Esophagus mucosa (tissue), 1 donor: Measurements from ENCODE around the gene SRPK3. TPM values are rescaled to one million over a fixed set of nuclear protein-coding genes. Genes with fewer than 3 reads are reported as not detected.
"Not testable (repeated sequence)": the region's sequence is repeated elsewhere in the genome, so short reads cannot be mapped to it uniquely, and the experiment has no call there.

Experiments used
- ATAC-seq: fragments of 200-7000 bp; cut with Tn5 transposase; one replicate; pipeline ENCODE4 v1.9.1; 2020
- total RNA-seq: library from RNA; stranded (reverse); gene quantifications from one replicate; pipeline ENCODE4 v1.2.4, GENCODE V29; 2023
- donor health status: DM: yes; HTN: yes; CAD: no.

Gene SRPK3
- total RNA-seq, 1 donor from 2014 or later = 0.12 TPM

GRCh38 chrX:153746991-153747390 lies 33.9 kb upstream of the SRPK3 start:
- not testable (repeated sequence) for ATAC-seq

DNA sequence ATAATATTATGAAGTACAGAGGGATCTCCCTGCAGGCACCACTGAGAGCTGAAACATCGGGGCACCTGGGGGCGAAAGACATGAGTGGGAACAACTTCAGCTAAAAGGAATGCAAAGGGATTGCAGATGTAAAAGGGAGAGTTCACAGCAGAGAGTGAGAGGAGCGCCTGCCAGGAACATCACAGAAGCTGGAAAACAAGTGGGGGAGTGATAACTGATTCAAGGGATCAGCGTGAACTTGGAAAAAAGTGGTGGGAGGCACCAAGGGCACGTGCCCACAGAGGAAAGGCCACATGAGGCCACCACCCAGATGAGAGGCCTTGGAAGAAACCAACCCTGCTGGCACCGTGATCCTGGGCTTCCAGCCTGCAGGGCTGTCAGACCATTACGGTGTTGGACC lies 31.8 kb upstream of the SRPK3 start:
- ATAC-seq = not testable (repeated sequence)

DNA sequence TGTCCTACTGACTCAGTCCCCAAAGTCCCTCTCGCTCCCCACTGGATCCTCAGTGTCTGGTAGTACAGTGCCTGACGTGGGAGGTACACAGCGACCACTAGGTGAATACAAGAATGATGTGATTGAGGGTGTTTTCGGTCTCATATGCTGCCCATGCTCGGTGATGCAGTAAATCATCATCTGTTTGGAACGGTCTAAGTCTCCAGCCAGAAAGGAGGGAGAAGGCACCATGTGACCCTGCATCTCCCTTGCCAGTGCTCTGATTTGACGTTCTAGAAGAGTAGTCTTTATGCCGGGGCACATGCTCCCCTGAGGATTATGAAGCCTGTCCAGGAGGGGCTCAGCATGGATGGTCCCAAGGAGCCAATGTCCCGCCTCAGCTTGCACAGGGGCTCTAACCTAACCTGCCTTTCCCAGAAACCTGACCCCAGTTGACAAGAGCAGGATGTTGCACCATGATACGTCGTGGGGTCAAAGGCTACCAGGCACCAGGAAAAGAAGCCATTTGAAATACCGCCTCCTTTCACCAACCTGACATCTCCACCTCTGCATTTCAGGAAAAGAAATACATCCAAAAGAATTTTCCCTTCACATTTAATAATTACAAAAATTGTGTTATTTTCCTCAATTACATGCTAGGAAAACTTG lies 30.6 kb upstream of the SRPK3 start:
- ATAC-seq = no peak

- ATAC-seq = no peak
These were observed 25.7 kb upstream of the SRPK3 start for GRCh38 chrX:153755136-153755535.

DNA sequence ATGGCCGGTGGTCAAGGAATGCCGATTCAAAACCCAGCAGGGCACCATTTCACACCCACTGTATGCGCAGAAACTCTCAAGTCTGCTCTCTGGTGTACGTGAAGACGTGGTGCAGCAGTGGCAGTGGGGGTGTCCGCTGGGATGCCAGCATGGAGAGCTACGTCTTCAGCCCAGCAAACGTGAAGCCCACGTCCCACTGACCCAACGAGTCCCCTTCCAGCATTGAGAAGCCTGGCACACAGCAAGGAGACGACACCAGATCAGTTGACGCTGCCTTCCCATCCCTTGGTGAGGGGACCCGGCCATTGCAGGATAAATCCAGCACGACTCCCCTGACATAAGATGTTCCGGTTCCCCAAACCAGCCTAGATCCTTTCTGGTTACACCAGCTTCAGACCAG lies 19.0 kb upstream of the SRPK3 start:
- no peak for ATAC-seq

- ATAC-seq = no peak
These were observed 18.1 kb upstream of the SRPK3 start for GRCh38 chrX:153762626-153763173.

DNA sequence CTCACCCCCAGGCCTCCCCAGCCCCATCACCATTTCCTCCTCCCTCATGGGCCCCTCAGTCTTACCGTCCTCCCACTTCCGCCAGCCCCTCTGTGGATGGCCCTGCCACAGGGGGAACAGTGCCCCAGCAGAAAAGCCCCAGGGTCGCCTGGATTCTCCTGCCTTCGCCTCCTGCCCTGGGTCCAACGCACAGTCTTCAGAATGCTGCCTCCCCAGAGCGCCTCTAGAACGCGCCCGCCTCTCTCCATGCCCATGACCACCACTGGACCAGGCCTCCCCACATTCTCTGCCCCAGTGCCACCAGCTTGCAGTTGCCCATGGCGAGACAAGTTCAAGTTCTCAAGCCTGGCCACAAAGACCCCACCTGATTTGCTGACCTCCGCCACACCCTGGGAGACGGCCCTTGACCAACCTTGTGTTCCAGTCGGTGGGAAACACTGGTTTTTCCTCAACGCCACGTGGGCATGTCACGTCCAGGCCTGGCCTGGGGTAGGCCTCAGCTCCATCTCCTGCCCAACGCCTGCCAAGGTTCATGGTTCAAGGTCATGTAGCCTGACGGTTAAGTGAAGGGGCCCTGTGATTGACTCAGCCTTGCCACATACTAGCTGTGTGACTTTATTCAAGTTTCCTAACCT lies 17.4 kb upstream of the SRPK3 start:
- ATAC-seq = no peak

DNA sequence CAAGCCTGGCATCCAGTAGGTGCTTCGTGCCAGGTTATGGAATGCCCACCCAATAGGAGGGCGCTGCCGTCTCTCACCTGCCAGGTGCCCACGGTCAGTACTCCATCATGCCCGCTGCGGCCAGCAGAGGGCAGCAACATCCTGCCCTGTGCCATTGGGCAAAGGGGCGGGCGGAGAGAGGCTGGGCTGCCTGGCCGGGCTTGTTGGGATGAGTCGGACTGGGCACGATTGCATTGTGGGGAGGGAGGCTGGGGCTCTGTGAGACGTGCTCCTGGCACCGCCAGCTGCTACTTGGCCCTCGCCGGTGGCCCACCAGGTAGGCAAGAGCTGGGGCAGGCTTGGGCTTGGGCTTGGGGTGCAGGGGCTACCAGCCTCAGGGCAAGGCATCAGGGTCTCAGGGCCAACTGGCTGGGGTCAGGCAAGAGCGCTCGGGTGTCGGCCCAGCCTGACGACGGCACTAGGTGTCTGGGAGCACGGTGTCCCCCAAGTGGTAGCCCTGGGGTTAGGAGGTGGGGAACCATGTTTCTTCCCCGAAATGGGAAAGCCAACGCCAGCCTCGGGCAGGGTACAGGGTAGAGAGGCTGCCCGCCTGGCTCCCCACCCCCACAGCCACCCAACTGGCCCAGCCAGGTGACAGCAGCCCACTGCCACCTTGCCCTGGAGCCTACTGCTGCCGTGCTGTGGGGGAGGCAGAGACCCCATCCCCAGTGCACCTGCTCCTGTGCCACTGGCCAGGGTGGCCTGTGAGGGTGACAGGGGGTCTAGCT lies 16.7 kb upstream of the SRPK3 start, which contains the start of gene PLXNB3:
Gene PLXNB3, plus strand, starts transcription at position 261 of the 767 bp plus-strand sequence. CDS start 1,287 bp downstream, outside the sequence.
- ATAC-seq = peak; percentile 88

- ATAC-seq = no peak
These were observed 16.1 kb upstream of the SRPK3 start for GRCh38 chrX:153764786-153765137.

GRCh38 chrX:153765138-153766079 lies 15.4 kb upstream of the SRPK3 start:
- no peak for ATAC-seq

- ATAC-seq = peak; percentile 26
These were observed 14.6 kb upstream of the SRPK3 start for GRCh38 chrX:153766098-153766817.

DNA sequence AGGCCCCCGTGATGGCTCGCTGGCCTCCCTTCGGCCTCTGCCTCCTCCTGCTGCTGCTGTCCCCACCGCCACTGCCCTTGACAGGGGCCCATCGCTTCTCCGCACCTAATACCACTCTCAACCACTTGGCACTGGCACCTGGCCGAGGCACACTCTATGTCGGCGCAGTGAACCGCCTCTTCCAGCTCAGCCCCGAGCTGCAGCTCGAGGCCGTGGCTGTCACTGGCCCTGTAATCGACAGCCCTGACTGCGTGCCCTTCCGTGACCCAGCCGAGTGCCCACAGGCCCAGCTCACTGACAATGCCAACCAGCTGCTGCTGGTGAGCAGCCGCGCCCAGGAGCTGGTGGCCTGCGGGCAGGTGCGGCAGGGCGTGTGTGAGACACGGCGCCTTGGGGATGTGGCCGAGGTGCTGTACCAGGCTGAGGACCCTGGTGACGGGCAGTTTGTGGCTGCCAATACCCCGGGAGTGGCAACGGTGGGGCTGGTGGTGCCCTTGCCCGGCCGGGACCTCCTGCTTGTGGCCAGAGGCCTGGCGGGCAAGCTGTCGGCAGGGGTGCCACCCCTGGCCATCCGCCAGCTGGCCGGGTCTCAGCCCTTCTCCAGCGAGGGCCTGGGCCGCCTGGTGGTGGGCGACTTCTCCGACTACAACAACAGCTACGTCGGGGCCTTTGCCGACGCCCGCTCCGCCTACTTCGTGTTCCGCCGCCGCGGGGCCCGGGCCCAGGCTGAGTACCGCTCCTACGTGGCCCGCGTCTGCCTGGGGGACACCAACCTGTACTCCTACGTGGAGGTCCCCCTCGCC lies 13.8 kb upstream of the SRPK3 start:
- peak; percentile 3 for ATAC-seq

- no peak for ATAC-seq
These were observed 13.2 kb upstream of the SRPK3 start for GRCh38 chrX:153767674-153768055.

DNA sequence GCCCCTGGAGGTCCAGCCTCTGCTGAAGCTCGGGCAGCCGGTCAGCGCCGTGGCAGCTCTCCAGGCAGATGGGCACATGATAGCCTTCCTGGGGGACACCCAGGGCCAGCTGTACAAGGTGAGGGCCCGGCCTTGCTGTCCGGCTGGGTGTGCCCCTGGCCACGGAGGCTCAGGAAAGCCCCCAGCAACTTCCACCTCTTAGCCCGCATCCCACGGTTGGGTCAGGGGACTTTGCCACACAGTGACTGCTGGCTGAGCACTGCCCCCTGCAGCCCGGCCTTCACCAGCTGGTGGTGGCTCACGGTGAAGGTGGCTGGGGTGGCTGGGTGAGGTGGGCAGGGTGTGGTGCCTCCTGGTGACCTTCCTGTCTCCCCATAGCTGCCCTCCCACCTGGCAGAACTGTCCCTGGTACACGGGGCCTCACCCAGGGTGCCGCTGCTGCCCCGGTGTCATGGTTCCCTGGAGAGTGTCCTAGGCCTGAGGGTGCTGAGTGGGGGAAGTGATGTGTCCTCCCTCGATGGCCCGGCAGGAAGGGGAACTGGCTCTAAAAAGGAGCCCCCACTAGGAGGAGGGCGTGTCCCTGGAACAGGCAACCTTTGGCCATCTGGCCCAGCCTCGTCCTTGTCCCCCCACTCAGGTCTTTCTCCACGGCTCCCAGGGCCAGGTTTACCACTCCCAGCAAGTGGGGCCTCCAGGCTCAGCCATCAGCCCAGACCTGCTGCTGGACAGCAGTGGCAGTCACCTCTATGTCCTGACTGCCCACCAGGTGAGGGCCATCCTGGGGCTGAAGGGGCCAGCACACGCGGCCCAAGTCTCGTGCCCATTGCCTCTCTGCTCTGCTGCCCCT lies 12.3 kb upstream of the SRPK3 start:
- ATAC-seq = no peak

GRCh38 chrX:153769158-153769864 lies 11.5 kb upstream of the SRPK3 start:
- no peak for ATAC-seq

- no peak for ATAC-seq
These were observed 10.8 kb upstream of the SRPK3 start for GRCh38 chrX:153769865-153770600.

DNA sequence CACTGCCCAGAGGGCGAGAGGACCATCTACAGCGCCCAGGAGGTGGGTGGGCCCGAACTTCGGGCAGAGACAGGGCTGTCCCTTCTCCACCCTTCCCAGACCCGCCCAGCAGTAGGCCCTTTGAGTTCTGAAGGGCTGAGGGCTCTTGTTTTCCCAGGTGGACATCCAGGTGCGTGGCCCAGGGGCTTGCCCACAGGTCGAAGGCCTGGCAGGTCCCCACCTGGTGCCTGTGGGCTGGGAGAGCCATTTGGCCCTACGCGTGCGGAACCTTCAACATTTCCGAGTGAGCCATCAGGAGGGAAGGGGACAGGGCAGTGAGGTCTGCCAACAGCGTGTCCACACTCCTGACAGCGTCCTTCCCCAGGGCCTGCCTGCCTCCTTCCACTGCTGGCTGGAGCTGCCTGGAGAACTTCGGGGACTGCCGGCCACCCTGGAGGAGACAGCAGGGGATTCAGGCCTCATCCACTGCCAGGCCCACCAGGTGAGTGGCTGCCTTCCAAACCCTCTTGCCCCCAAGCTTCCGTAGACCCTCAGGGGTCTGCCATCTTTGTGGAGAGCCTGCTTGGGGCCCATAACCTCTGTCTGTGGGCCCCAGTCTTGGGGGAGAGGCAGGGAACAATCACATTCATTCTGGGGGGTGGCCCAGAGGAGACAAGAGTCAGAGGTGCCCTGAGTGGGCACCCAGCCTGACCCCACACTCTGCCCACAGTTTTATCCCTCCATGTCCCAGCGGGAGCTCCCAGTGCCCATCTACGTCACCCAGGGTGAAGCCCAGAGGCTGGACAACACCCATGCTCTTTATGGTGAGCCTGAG lies 10.0 kb upstream of the SRPK3 start:
- no peak for ATAC-seq
